ENCODE measurements around the gene IKZF1. TPM values are rescaled to one million over a fixed set of nuclear protein-coding genes. Genes with fewer than 3 reads are reported as not detected.

Gene IKZF1
- total and polyA plus RNA-seq, 2 of the 4 experiments (the other 2 are of a cell fraction) = not detected

GRCh38 chr7:50393076-50393475 is 88.6 kb downstream of the IKZF1 start:
- no peak overlapping the region for H4K8ac ChIP-seq (ENCODE audit: low read depth in 2 of 2, low read length in 2 of 2)

More at GRCh38 chr7:50393076-50393475, 88.6 kb downstream of the IKZF1 start:
- Histone ChIP-seq H2BK20ac (ENCODE audit: low read depth, low read length) (no peak overlapping the region), H3K9me3 (ENCODE audit: control insufficient read depth, insufficient read depth, low read length) (no peaks in the 10 kb centered on the region), H3K27ac (ENCODE audit: insufficient read depth, low read length) (no peak overlapping the region), H3K18ac (ENCODE audit: low read depth, low read length) (no peak overlapping the region), H2BK15ac (ENCODE audit: low read depth, low read length) (no peak overlapping the region), H4K5ac (ENCODE audit: low read depth, low read length) (no peak overlapping the region), H3K14ac (replicated peaks; ENCODE audit: low read depth, low read length) (no peak overlapping the region), H3K4ac (ENCODE audit: low read depth, low read length) (no peak overlapping the region), H4K20me1 (ENCODE audit: insufficient read depth, low read length) (no peaks in the 10 kb centered on the region), H3K4me1 (ENCODE audit: control insufficient read depth, insufficient read depth, low read length) (no peaks in the 10 kb centered on the region), H3K56ac (ENCODE audit: extremely low read depth, insufficient read depth, low read length) (no peak overlapping the region), H2AK5ac (ENCODE audit: low read depth, low read length) (no peak overlapping the region), H2BK5ac (ENCODE audit: low read depth, low read length, poor library complexity, severe bottlenecking) (no peak overlapping the region), H3K9ac (ENCODE audit: low read depth, low read length) (no peak overlapping the region), H3K4me3 (ENCODE audit: insufficient read depth, low read depth, low read length) (no peak overlapping the region), H2AK9ac (replicated peaks; ENCODE audit: low read depth, low read length, poor library complexity) (no peak overlapping the region), H4K91ac (ENCODE audit: insufficient read depth, low read depth, low read length) (no peak overlapping the region), H3K79me1 (ENCODE audit: low read depth in 1 of 2, low read length in 2 of 2) (no peaks in the 10 kb centered on the region), H3K27me3 (ENCODE audit: control insufficient read depth, insufficient read depth, low read length) (no peaks in the 10 kb centered on the region; the same call in 1 of the 2 replicates), H3K36me3 (ENCODE audit: control insufficient read depth, insufficient read depth, low read length) (no peaks in the 10 kb centered on the region), H2AFZ (replicated peaks; ENCODE audit: low read length, poor library complexity) (no peak overlapping the region), H3K4me2 (ENCODE audit: low read depth, low read length) (no peak overlapping the region), H3K23ac (ENCODE audit: low read depth, low read length) (no peak overlapping the region), H3K9me1 (ENCODE audit: insufficient read depth, low read length) (no peaks in the 10 kb centered on the region), H2BK120ac (ENCODE audit: low read depth, low read length) (no peak overlapping the region)
- dilution Hi-C loops (cut with HindIII; ENCODE audit: low sequenced_read_pairs, unreplicated experiment) = no loop called here
- in situ Hi-C loops (cut with MboI; ENCODE audit: low sequenced_read_pairs) = no loop called here
- CTCF ChIA-PET = no interaction called here
- DNase-seq = no peak
- POLR2A ChIA-PET (ENCODE audit: unreplicated experiment) = no interaction called here
- intact Hi-C loops (cut with micrococcal nuclease) = no loop called here
- WGBS, 2 experiments (ENCODE audit: extremely low coverage in 2 of 2, insufficient read length in 1 of 2) = no CpG with 5 or more reads among the region's 1 CpG
- BruUV-seq (replicated peaks) = no TSS peak
- TF ChIP-seq MAZ (IDR thresholded peaks at IDR 0.05; ENCODE audit: borderline replicate concordance, low read depth, low read length) (no peak), MAFK (IDR thresholded peaks at IDR 0.05; ENCODE audit: low read depth, low read length) (no peak), SMC3 (IDR thresholded peaks at IDR 0.05; ENCODE audit: low read depth, low read length) (no peak), FOS (IDR thresholded peaks at IDR 0.05; ENCODE audit: low read depth, low read length) (no peak), ELK1 (IDR thresholded peaks at IDR 0.05; ENCODE audit: borderline replicate concordance, low read depth, low read length) (no peak), RCOR1 (IDR thresholded peaks at IDR 0.05; ENCODE audit: insufficient replicate concordance, low read length) (no peak)
- TF ChIP-seq, protein P1, sequence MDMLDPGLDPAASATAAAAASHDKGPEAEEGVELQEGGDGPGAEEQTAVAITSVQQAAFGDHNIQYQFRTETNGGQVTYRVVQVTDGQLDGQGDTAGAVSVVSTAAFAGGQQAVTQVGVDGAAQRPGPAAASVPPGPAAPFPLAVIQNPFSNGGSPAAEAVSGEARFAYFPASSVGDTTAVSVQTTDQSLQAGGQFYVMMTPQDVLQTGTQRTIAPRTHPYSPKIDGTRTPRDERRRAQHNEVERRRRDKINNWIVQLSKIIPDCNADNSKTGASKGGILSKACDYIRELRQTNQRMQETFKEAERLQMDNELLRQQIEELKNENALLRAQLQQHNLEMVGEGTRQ (IDR thresholded peaks at IDR 0.05; ENCODE audit: low read depth, low read length) = no peak
- no peak for ATAC-seq (ENCODE audit: low read depth)
